WTC11 (cell line): Measurements from ENCODE around the gene TRPC4AP.

Source experiments
- ELF4 ChIP-seq: sonication (generic); formaldehyde crosslinking; IDR thresholded peaks from 2 replicates; pipeline ENCODE4 v1.8.1; 2022; ENCODE audit warnings: low read depth, mild to moderate bottlenecking, moderate library complexity, missing genetic modification reagents
- ETV6 ChIP-seq: sonication (generic); formaldehyde crosslinking; IDR thresholded peaks from 2 replicates; pipeline ENCODE4 v1.8.1; 2022; ENCODE audit warnings: mild to moderate bottlenecking, missing genetic modification reagents
- TF ChIP-seq, protein P1 (sequence below): sonication (generic); formaldehyde crosslinking; IDR thresholded peaks from 2 replicates; pipeline ENCODE4 v1.8.1; 2023; ENCODE audit warnings: mild to moderate bottlenecking, missing genetic modification reagents, moderate library complexity
- TF ChIP-seq, protein P2 (sequence below): sonication (generic); formaldehyde crosslinking; IDR thresholded peaks from 2 replicates; pipeline ENCODE4 v1.8.0; 2022; ENCODE audit warnings: mild to moderate bottlenecking, missing genetic modification reagents
- TF ChIP-seq, protein P3 (sequence below): sonication (generic); formaldehyde crosslinking; conservative IDR thresholded peaks from 2 replicates; pipeline ENCODE4 v1.8.1; 2022; ENCODE audit warnings: mild to moderate bottlenecking, missing genetic modification reagents
- TF ChIP-seq, protein P4 (sequence below): fragments of 200-600 bp; IDR thresholded peaks from 2 replicates; pipeline ENCODE4 v1.8.0; 2022; ENCODE audit warnings: antibody characterized with exemption
- TF ChIP-seq, protein P5 (sequence below): sonication (generic); formaldehyde crosslinking; IDR thresholded peaks from 2 replicates; pipeline ENCODE4 v1.8.1; 2022; ENCODE audit warnings: missing genetic modification reagents, borderline replicate concordance
- TF ChIP-seq, protein P6 (sequence below): sonication (generic); formaldehyde crosslinking; IDR thresholded peaks from 2 replicates; pipeline ENCODE4 v1.8.1; 2022; ENCODE audit warnings: low read depth, missing genetic modification reagents, borderline replicate concordance
- TF ChIP-seq, protein P7 (sequence below): sonication (generic); formaldehyde crosslinking; IDR thresholded peaks from 2 replicates; pipeline ENCODE4 v1.8.0; 2022; ENCODE audit warnings: missing genetic modification reagents

DNA sequence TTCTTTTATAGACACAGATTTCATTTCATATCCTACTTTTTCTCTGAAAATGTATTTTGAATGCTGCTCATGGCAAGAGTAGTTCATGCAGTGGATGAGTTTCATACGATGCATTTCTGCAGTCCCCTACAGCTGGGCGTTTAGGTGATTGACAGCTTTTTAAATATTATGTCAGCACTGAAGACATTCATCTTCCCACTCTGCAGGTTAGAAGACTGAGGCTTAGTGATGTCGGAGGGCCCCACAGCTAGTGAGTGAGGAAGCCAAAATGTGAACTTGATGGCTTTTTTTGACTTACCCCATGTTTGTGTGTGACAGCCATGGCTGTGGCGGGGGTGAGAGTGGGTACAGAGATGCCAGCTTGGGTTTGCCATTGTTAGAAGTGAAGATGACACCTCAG, 103.5 kb downstream of the TRPC4AP start:
- TF ChIP-seq, protein P1, sequence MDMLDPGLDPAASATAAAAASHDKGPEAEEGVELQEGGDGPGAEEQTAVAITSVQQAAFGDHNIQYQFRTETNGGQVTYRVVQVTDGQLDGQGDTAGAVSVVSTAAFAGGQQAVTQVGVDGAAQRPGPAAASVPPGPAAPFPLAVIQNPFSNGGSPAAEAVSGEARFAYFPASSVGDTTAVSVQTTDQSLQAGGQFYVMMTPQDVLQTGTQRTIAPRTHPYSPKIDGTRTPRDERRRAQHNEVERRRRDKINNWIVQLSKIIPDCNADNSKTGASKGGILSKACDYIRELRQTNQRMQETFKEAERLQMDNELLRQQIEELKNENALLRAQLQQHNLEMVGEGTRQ (CRISPR knock-in tag): no peak
- TF ChIP-seq, protein P2, sequence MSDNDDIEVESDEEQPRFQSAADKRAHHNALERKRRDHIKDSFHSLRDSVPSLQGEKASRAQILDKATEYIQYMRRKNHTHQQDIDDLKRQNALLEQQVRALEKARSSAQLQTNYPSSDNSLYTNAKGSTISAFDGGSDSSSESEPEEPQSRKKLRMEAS (CRISPR knock-in tag): no peak
- TF ChIP-seq, protein P3, sequence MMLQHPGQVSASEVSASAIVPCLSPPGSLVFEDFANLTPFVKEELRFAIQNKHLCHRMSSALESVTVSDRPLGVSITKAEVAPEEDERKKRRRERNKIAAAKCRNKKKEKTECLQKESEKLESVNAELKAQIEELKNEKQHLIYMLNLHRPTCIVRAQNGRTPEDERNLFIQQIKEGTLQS (CRISPR knock-in tag): no peak
- TF ChIP-seq ELF4: no peak
- no peak for TF ChIP-seq ETV6 (CRISPR knock-in tag)
- TF ChIP-seq, protein P4, sequence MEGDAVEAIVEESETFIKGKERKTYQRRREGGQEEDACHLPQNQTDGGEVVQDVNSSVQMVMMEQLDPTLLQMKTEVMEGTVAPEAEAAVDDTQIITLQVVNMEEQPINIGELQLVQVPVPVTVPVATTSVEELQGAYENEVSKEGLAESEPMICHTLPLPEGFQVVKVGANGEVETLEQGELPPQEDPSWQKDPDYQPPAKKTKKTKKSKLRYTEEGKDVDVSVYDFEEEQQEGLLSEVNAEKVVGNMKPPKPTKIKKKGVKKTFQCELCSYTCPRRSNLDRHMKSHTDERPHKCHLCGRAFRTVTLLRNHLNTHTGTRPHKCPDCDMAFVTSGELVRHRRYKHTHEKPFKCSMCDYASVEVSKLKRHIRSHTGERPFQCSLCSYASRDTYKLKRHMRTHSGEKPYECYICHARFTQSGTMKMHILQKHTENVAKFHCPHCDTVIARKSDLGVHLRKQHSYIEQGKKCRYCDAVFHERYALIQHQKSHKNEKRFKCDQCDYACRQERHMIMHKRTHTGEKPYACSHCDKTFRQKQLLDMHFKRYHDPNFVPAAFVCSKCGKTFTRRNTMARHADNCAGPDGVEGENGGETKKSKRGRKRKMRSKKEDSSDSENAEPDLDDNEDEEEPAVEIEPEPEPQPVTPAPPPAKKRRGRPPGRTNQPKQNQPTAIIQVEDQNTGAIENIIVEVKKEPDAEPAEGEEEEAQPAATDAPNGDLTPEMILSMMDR: no peak
- TF ChIP-seq, protein P5, sequence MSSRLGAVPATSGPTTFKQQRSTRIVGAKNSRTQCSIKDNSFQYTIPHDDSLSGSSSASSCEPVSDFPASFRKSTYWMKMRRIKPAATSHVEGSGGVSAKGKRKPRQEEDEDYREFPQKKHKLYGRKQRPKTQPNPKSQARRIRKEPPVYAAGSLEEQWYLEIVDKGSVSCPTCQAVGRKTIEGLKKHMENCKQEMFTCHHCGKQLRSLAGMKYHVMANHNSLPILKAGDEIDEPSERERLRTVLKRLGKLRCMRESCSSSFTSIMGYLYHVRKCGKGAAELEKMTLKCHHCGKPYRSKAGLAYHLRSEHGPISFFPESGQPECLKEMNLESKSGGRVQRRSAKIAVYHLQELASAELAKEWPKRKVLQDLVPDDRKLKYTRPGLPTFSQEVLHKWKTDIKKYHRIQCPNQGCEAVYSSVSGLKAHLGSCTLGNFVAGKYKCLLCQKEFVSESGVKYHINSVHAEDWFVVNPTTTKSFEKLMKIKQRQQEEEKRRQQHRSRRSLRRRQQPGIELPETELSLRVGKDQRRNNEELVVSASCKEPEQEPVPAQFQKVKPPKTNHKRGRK (CRISPR knock-in tag): no peak
- TF ChIP-seq, protein P6, sequence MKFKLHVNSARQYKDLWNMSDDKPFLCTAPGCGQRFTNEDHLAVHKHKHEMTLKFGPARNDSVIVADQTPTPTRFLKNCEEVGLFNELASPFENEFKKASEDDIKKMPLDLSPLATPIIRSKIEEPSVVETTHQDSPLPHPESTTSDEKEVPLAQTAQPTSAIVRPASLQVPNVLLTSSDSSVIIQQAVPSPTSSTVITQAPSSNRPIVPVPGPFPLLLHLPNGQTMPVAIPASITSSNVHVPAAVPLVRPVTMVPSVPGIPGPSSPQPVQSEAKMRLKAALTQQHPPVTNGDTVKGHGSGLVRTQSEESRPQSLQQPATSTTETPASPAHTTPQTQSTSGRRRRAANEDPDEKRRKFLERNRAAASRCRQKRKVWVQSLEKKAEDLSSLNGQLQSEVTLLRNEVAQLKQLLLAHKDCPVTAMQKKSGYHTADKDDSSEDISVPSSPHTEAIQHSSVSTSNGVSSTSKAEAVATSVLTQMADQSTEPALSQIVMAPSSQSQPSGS (CRISPR knock-in tag): no peak
- TF ChIP-seq, protein P7, sequence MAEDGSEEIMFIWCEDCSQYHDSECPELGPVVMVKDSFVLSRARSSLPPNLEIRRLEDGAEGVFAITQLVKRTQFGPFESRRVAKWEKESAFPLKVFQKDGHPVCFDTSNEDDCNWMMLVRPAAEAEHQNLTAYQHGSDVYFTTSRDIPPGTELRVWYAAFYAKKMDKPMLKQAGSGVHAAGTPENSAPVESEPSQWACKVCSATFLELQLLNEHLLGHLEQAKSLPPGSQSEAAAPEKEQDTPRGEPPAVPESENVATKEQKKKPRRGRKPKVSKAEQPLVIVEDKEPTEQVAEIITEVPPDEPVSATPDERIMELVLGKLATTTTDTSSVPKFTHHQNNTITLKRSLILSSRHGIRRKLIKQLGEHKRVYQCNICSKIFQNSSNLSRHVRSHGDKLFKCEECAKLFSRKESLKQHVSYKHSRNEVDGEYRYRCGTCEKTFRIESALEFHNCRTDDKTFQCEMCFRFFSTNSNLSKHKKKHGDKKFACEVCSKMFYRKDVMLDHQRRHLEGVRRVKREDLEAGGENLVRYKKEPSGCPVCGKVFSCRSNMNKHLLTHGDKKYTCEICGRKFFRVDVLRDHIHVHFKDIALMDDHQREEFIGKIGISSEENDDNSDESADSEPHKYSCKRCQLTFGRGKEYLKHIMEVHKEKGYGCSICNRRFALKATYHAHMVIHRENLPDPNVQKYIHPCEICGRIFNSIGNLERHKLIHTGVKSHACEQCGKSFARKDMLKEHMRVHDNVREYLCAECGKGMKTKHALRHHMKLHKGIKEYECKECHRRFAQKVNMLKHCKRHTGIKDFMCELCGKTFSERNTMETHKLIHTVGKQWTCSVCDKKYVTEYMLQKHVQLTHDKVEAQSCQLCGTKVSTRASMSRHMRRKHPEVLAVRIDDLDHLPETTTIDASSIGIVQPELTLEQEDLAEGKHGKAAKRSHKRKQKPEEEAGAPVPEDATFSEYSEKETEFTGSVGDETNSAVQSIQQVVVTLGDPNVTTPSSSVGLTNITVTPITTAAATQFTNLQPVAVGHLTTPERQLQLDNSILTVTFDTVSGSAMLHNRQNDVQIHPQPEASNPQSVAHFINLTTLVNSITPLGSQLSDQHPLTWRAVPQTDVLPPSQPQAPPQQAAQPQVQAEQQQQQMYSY (CRISPR knock-in tag): no peak
